ENCODE data around the gene GPC6. TPM values are rescaled to one million over a fixed set of nuclear protein-coding genes. Genes with fewer than 3 reads are reported as not detected.

GPC6 gene
- total RNA-seq, 1 donor from 2014 or later = 38.9 TPM

DNA sequence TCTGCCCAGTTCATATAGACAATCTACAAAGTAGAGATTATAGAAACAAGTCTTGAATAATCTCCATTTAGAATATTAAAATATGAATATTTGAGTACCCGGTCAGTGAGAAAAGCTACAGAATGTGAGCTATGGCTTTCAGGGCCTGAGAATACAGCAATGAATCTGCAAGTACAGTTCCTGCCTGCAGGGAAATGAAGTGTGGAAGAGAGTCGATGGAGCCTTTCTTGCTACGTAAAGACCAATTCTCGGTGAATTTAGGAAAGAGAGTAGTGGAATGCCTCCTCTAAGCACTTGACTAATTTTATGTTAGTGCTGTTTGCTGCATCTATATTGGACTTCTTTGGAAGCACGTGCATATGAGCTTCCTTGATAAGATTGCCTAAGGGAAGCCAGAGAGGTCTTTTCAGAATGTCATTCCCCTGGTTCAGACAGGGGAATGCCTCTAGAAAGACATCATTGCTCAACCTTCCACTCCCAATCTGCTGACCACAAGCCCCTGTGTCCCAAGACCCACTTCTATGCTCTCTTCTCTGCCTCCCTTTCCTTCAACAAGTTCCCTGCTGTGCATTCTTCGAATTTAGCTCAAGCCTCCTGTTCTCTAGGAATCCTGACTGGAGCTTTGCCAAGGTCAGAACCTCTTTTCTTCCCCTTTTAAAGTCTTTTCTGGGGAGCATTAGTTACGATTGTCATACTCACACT, 41.9 kb downstream of the GPC6 start:
- no peak for DNase-seq (ENCODE audit: low read depth)

GRCh38 chr13:93270769-93271742, 44.4 kb downstream of the GPC6 start:
- peak; percentile 50 for DNase-seq (ENCODE audit: low read depth)

DNA sequence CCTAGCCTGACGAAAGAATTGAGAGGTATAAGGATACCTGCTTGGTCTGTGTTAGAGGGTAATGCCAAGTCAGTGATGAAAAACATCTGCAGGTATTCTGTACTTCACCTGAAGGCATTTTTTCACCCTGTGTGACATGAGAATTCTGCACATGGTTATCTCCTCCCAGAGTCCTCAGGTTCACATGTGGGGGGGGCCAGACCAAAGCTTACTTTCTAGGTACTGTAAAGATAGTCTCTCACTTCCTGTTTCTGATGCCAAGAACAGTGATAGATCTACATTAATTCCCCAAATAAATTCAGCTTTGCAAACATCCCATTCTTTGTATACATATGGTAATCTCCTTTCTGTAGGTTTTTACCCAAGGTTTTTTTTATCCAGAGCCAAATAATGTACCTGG, 53.4 kb downstream of the GPC6 start:
- DNase-seq (ENCODE audit: low read depth) = no peak

GRCh38 chr13:93280688-93281087, 54.1 kb downstream of the GPC6 start:
- DNase-seq (ENCODE audit: low read depth) = no peak

DNA sequence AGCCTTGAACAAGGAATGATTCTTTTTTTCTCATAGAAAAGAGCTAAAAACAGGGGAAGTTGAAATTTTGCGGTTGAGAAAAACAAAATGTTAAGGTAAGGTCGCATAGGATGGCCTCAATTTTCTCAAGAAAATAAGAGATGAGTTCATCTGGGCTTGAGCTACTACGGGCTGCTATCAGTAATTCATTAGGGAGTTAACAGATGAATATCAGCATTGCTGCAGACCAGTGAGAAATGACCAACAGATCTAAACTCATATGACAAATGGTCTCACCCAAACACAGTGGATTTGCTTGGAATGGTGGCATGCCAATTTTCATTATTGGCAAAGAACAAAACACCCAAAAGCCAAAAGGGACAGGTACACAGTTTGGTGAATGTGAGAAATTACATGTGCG, 56.6 kb downstream of the GPC6 start:
- no peak for DNase-seq (ENCODE audit: low read depth)

DNA sequence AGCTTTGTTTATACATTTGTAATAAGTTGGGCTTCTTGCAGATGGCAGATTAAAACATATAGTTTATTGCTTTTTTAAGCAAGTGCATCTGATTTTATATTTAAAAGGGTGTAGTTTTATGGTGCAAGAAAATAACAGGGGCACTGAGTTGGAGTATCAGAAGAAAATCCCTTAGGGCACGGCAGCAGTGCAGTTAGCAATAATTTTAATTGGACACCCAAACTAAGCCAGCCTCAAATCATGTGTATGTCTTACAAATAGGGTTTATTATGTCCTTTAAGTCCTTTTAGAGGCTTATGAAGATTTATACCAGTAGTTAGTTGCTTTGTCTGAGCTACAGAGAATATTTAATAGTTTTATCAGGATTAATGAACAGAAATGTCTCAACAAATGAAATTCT, 57.5 kb downstream of the GPC6 start:
- no peak for DNase-seq (ENCODE audit: low read depth)

- DNase-seq (ENCODE audit: low read depth) = no peak
Observed at GRCh38 chr13:93286047-93286446, 59.4 kb downstream of the GPC6 start.

GRCh38 chr13:93289053-93289452, 62.4 kb downstream of the GPC6 start:
- DNase-seq (ENCODE audit: low read depth) = peak; percentile 31

GRCh38 chr13:93289842-93290241, 63.2 kb downstream of the GPC6 start:
- DNase-seq (ENCODE audit: low read depth) = peak; percentile 51

DNA sequence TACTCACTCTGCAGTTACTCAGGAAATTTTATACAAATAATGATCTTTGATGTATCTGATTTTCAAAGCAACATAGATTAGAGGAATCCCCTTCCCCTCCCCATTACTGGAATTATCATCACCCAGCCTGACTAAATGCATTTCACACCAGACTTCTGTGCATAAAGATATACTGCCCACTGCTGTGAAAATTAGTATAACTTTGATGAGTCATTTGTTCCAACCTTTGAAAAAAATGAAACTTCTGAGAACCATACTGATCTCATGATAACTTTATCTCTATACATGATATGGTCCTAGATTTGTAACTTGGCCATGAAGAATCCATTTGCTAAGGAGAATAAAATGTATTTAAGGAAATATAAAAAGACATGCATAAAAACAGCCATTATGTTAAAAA, 63.9 kb downstream of the GPC6 start:
- DNase-seq (ENCODE audit: low read depth) = no peak

GRCh38 chr13:93292366-93292765, 65.8 kb downstream of the GPC6 start:
- DNase-seq (ENCODE audit: low read depth) = no peak

DNA sequence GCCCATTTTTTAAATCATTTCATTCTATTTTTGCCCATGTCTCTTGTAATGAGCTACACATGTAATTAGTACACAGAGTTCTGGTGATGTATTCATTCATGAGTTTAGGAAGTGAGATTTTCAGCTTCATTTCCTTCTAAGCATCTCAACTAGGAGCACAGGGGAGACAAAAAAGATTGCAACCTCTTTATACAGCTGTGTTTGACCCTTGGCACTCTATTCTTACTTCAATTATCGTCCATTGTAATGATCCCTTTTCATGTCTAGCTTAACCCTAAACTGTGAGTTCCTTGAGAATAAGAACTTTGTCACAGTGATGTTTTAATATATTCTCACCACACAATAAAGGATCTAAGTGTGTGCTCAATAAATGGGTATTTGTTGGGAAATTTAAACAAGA, 67.1 kb downstream of the GPC6 start:
- DNase-seq (ENCODE audit: low read depth) = no peak

GRCh38 chr13:93296584-93296983, 70.0 kb downstream of the GPC6 start:
- no peak for DNase-seq (ENCODE audit: low read depth)

- no peak for DNase-seq (ENCODE audit: low read depth)
Observed at GRCh38 chr13:93298713-93299112, 72.1 kb downstream of the GPC6 start.

DNA sequence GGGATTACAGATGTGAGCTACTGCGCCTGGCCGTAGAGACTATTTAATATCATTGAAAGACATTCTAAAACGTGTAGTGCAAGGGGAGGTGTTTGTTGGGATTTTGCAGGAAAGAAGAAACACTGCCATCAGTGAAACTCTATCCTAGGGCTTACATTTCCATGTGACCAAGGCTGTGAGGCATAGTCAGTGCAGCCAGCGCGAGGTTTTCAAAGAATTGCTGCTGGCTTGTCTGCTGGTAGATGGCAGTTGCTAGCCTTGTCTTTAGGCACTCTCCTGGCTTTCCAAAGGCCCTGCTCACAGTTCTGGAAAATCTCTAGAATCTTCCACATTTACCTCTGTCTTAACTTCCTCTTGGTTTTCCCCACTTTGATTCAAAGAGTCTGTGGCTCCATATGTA, 77.5 kb downstream of the GPC6 start:
- no peak for DNase-seq (ENCODE audit: low read depth)

- no peak for DNase-seq (ENCODE audit: low read depth)
Observed at GRCh38 chr13:93304868-93305613, 78.4 kb downstream of the GPC6 start.

DNA sequence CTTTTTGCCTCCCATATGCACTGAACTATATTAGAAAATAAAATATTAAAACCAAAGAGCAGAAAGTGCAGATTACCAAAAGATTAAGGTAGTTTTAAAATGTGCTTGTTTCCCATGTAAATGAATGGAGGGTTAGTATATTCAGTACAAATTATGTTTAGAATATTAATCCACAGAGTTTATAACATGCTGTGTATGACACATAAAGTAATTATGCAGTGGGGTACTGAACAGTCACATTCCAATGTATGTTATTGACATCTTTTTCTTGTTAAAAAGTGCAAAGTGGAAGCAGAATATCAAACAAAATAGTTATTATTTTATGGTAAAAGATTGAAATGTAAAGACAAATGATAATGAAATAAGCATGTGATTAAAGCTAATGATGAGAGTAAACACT, 79.3 kb downstream of the GPC6 start:
- no peak for DNase-seq (ENCODE audit: low read depth)

DNA sequence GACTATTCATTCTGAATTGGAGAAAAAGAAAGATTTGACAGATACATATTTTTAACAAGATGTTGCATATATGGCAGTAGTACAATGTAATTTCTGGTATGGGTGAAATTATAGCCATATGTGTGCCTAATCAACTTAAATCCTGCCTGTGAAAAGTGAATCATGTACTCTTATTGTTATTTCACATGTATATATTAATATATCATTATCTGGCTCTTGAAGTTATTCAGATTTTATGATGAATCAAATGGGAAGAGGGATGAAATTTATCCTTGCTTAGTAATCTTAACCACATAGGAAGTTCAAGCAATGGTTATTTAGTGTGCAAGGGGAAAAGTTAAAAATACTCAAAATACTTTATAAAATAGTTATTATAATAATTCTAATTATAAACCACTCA, 80.5 kb downstream of the GPC6 start:
- no peak for DNase-seq (ENCODE audit: low read depth)

DNA sequence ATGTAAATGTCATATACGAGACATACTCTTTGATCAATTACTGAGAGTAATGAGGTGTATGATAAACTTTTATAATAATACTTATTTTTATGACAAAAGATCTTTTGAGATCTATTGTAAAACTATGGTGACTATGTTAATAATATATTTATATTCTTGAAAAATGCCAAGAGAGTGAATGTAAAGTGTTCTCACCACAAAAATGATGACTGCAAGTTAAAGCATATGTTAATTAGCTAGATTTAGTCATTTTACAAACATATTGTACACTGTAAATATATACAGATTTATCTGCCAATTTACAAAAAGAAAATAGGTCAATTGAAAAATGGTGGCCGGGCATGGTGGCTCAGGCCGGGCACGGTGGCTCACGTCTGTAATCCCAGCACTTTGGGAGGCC, 81.0 kb downstream of the GPC6 start:
- DNase-seq (ENCODE audit: low read depth) = no peak

GRCh38 chr13:93309886-93310523, 83.4 kb downstream of the GPC6 start:
- peak; percentile 99 for DNase-seq (ENCODE audit: low read depth)

- DNase-seq (ENCODE audit: low read depth) = no peak
Observed at GRCh38 chr13:93316841-93317240, 90.2 kb downstream of the GPC6 start.

Data from renal cortical epithelial cell (primary cell).